Measurements from ENCODE around the gene GNAO1.

Gene GNAO1

GRCh38 chr16:56311208-56312027 is 120.1 kb downstream of the GNAO1 start:
- DNase-seq (ENCODE audit: low read depth), result no peak
- H3K4me3 ChIP-seq (ENCODE audit: low read depth, low read length), result no peak overlapping the region
- TF ChIP-seq CTCF (IDR thresholded peaks at IDR 0.05; ENCODE audit: low read depth, low read length, missing control alignments), result no peak
- in situ Hi-C loops (cut with HindIII; ENCODE audit: low sequenced_read_pairs), result no loop called here

- DNase-seq (ENCODE audit: low read depth), result no peak
- in situ Hi-C loops (cut with HindIII; ENCODE audit: low sequenced_read_pairs), result no loop called here
- H3K4me3 ChIP-seq (ENCODE audit: low read depth, low read length), result no peak overlapping the region
- no peak for TF ChIP-seq CTCF (IDR thresholded peaks at IDR 0.05; ENCODE audit: low read depth, low read length, missing control alignments)
Observed at GRCh38 chr16:56312028-56312300, 120.7 kb downstream of the GNAO1 start.

GRCh38 chr16:56312556-56312955 is 121.3 kb downstream of the GNAO1 start:
- in situ Hi-C loops (cut with HindIII; ENCODE audit: low sequenced_read_pairs), result no loop called here
- TF ChIP-seq CTCF (IDR thresholded peaks at IDR 0.05; ENCODE audit: low read depth, low read length, missing control alignments), result no peak
- no peak overlapping the region for H3K4me3 ChIP-seq (ENCODE audit: low read depth, low read length)
- no peak for DNase-seq (ENCODE audit: low read depth)

GRCh38 chr16:56314244-56314850 is 123.1 kb downstream of the GNAO1 start:
- in situ Hi-C loops (cut with HindIII; ENCODE audit: low sequenced_read_pairs), result no loop called here
- no peak for DNase-seq (ENCODE audit: low read depth)
- TF ChIP-seq CTCF (IDR thresholded peaks at IDR 0.05; ENCODE audit: low read depth, low read length, missing control alignments), result no peak
- no peak overlapping the region for H3K4me3 ChIP-seq (ENCODE audit: low read depth, low read length)

- TF ChIP-seq CTCF (IDR thresholded peaks at IDR 0.05; ENCODE audit: low read depth, low read length, missing control alignments), result no peak
- H3K4me3 ChIP-seq (ENCODE audit: low read depth, low read length), result no peak overlapping the region
- in situ Hi-C loops (cut with HindIII; ENCODE audit: low sequenced_read_pairs), result no loop called here
- no peak for DNase-seq (ENCODE audit: low read depth)
Observed at GRCh38 chr16:56315955-56316354, 124.7 kb downstream of the GNAO1 start.

- no peak for DNase-seq (ENCODE audit: low read depth)
- no peak overlapping the region for H3K4me3 ChIP-seq (ENCODE audit: low read depth, low read length)
- in situ Hi-C loops (cut with HindIII; ENCODE audit: low sequenced_read_pairs), result no loop called here
- no peak for TF ChIP-seq CTCF (IDR thresholded peaks at IDR 0.05; ENCODE audit: low read depth, low read length, missing control alignments)
Observed at GRCh38 chr16:56316545-56316944, 125.3 kb downstream of the GNAO1 start.

Data from astrocyte of the cerebellum (primary cell).